ENCODE measurements around the gene PIM1.

- TF ChIP-seq CTCF (conservative IDR thresholded peaks at IDR 0.05) (no peak), ZFX (IDR thresholded peaks at IDR 0.05) (no peak)
These were observed 48.1 kb downstream of the PIM1 start for GRCh38 chr6:37218061-37218460.

All from C4-2B (cell line).